PC-9 (cell line): Measurements from ENCODE around the gene PIK3R5.

ENCODE experiments used
- EZH2 ChIP-seq: fragments of 200-600 bp; sonication (generic); IDR thresholded peaks from 2 replicates; pipeline ENCODE4 v1.8.0; 2017; ENCODE audit warnings: antibody characterized with exemption, low read depth
- TF ChIP-seq, protein P1 (sequence below): fragments of 200-600 bp; sonication (generic); conservative IDR thresholded peaks from 2 replicates; pipeline ENCODE4 v1.6.1; 2017; ENCODE audit warnings: mixed run types, antibody characterized with exemption, mild to moderate bottlenecking, moderate library complexity

GRCh38 chr17:8872705-8873435 is 92.6 kb downstream of the PIK3R5 start:
- TF ChIP-seq, protein P1, sequence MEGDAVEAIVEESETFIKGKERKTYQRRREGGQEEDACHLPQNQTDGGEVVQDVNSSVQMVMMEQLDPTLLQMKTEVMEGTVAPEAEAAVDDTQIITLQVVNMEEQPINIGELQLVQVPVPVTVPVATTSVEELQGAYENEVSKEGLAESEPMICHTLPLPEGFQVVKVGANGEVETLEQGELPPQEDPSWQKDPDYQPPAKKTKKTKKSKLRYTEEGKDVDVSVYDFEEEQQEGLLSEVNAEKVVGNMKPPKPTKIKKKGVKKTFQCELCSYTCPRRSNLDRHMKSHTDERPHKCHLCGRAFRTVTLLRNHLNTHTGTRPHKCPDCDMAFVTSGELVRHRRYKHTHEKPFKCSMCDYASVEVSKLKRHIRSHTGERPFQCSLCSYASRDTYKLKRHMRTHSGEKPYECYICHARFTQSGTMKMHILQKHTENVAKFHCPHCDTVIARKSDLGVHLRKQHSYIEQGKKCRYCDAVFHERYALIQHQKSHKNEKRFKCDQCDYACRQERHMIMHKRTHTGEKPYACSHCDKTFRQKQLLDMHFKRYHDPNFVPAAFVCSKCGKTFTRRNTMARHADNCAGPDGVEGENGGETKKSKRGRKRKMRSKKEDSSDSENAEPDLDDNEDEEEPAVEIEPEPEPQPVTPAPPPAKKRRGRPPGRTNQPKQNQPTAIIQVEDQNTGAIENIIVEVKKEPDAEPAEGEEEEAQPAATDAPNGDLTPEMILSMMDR = no peak
- no peak for TF ChIP-seq EZH2
